ENCODE measurements around the gene ANKRD10.
A peak's percentile ranks its signal among the peaks of the same experiment; 100 is the strongest.

The ANKRD10 gene

GRCh38 chr13:110914331-110915056 lies 375 bp downstream of the ANKRD10 start:
- peak; percentile 35 for DNase-seq (ENCODE audit: low read depth)

GRCh38 chr13:110914081-110914330 lies 863 bp downstream of the ANKRD10 start:
- peak; percentile 22 for DNase-seq (ENCODE audit: low read depth)

DNA sequence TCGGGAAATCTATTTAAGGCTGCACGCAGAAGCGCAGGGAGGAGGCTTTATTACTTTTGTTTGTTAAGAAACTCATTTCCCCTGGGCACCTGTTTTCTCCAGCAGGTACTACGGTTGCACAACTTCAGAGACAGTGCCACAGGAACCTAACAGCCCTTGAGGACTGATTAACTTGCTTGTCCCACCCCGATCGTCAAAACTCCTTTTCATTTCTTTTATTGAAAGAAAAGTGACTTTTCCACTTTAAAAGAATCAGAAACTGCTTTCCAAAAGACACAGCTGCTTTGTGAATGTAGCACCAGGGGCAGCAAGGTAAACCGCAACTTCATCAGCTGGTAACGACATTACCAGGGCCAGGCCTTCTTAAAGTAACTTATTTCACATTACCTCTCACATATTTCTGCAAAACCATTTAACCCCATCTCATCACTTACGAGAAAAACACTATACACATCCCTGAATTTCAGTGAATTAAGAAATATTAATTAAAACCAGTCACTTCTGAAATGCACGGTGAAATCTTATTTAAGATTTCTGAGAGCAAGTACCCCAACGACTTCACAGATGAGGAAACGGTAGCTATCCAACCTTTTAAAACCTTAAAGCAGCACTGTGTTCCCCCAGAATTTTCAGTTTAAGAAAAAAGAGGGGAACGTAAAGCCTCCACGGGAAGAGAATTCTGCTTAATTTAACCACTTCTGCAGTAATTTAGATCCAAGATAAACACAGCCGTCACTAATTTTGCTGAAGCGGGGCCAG lies 1.4 kb downstream of the ANKRD10 start:
- DNase-seq (ENCODE audit: low read depth): no peak

DNA sequence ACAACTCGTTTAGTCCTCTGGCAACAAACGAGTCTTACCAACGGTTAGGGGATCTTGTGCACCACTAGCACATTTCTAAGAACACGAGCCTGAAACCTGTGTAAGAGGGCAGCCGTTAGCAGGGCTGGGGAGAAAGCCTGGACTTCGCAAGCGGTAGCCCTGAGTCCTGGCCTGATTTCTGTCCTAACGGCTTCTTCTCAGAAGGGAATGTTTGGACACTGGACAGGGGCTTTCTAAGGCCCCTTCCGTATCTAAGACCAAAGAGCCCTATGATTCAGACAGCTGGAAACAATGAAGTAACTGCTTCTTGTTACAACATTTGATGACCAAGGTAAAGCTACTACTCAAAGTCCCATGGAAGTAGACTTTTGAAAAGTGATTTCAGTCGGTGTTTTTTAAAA lies 2.2 kb downstream of the ANKRD10 start:
- DNase-seq (ENCODE audit: low read depth): peak; percentile 51

GRCh38 chr13:110911880-110912279 lies 3.0 kb downstream of the ANKRD10 start:
- DNase-seq (ENCODE audit: low read depth): no peak

DNA sequence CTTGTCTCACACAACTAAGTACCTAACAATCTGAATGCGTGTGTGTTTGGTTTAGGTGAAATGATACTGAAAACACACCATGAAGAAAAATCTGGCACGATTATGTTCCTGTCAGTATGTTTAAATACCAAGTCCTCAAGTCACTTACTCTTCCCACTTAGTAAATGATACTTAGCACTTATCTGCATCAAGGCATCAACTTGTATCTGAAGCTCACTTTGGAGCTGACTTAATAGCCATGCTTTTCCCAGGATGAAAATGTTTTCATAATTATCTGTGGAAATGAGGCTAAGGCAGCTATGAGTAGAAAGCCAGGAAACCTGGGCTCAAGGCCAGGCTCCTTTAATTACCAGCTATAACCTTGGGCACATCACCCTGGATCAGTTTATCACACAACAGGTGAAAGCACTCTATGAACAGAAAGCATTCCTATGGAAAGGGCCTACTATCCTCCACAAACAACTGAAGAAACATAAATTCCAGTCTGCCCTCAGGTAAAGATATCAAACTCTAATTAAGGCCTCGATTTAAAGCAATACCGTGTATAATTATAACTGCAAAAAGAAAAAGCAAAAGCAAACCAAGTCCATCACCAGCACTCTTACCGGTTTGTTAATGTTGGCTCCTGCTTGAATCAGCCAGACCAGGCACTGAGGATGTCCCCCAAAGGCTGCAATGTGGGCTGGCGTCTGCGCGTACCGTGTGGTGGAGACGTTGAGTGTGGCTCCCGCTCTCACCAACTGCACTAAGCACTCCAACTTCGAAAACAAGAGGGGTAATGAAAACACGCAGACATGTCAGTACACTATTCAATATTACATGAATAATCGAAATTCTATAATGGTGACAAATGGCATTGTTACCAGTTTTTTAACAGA lies 4.6 kb downstream of the ANKRD10 start:
- no peak for DNase-seq (ENCODE audit: low read depth)

GRCh38 chr13:110907951-110908898 lies 6.6 kb downstream of the ANKRD10 start:
- no peak for DNase-seq (ENCODE audit: low read depth)

DNA sequence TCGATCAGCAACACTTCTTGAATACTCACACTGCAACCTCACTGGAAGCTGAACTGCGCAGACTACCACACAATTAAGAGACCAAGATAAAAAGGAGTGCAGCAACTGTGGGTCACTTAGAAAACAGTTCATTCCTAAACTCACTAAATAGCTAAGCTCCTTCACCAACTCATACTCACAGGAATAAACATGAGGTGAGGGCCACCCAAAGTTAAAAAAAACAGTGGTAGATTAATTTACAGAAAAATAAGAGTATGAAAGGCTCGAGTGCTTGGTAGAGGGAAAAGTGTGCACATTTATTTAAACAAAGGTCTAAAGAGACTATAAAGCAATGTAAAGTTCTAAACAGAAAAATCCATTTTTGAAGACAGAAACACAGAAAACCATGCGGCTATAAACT lies 7.6 kb downstream of the ANKRD10 start:
- DNase-seq (ENCODE audit: low read depth): no peak

GRCh38 chr13:110904748-110905147 lies 10.1 kb downstream of the ANKRD10 start:
- no peak for DNase-seq (ENCODE audit: low read depth)

DNA sequence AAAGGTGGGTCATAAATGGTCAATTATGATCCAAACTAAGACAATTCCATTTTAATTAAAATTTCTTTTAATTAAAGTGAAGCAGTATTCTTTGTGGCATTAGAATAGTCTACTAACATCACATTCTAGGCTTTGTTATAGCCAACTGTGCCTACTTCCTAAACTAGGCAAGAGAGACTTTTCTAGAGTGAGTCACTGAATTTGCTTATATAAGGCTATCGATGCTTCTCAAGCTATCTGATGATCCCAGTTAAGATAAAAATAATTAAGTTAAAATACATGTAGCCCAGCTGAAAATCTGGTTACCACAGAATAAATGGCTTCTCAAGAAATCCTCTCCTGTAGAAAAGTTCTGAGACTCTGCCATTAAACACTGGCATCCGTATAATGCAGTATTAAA lies 12.5 kb downstream of the ANKRD10 start:
- DNase-seq (ENCODE audit: low read depth): no peak

- no peak for DNase-seq (ENCODE audit: low read depth)
Observed at GRCh38 chr13:110897521-110897920, 17.3 kb downstream of the ANKRD10 start.

- DNase-seq (ENCODE audit: low read depth): no peak
Observed at GRCh38 chr13:110897014-110897413, 17.9 kb downstream of the ANKRD10 start.

DNA sequence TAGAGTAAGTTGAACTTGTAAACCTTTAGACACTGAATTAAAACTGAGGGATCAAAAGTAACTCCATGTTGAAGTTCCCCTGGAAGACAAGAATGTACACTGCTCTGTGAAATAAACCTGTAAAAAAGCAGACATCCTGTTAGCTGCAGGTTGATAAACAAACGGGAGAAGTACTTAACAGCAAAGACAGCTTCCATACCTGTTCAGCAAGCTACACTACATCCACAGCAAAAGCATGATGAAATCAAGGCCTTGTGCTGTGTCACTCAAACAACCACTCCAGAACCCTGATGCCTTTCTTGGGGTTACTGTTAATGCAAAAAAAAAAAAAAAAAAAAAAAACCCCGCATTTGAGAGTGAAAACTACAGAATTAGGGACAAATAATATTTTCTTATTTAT lies 20.8 kb downstream of the ANKRD10 start:
- DNase-seq (ENCODE audit: low read depth): no peak

DNA sequence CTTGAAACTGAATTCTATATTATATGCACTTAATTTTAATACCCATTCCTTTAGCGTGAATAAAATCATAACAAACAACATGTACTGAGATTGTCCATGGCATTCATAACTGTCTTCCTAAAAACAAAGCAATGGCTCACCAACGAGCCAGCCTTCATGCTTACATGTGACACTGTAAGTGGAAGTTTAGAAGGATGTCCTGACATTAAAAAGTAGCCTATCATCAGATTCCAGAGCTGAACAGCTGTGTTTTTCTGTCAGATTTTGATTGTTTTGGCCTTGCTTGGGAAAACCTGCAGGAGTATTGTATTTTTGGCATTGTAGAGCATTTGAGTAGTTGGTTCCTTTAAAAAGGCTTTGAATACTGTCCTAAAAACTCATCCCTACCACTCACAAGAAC lies 21.3 kb downstream of the ANKRD10 start:
- no peak for DNase-seq (ENCODE audit: low read depth)

GRCh38 chr13:110890279-110891165 lies 24.3 kb downstream of the ANKRD10 start:
- DNase-seq (ENCODE audit: low read depth): no peak

DNA sequence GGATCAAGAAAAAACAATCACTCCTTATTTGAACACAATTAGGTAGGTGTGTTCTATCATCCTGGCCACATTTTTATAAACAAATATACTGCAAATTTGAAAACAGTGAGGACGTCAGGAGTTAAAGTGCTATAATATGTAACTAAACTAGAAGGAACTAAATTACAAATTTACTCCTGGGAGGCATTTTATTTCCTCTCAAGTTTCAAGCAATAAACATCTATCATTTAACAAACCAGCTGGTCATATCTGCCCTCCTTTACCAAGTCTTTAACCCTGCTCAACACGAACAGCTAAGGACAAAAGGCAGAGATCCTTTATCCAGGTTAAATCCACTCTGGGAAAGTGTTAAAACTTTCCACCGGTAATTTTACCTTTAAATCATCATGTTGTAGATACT lies 26.5 kb downstream of the ANKRD10 start:
- DNase-seq (ENCODE audit: low read depth): no peak

- DNase-seq (ENCODE audit: low read depth): no peak
Observed at GRCh38 chr13:110887597-110888333, 27.1 kb downstream of the ANKRD10 start.

GRCh38 chr13:110886870-110887596 lies 27.8 kb downstream of the ANKRD10 start:
- DNase-seq (ENCODE audit: low read depth): no peak
